Uterus (tissue), 2 donors: ENCODE measurements around the gene HS6ST3.

Experiments used
- CTCF ChIP-seq, 4 experiments: fragments of 200-600 bp in 2 of 4; fragments of 450-650 bp in 2 of 4; sonication (generic) in 2 of 4; IDR thresholded peaks; one replicate each; pipeline ENCODE4 v1.5.1; 2016 to 2019; ENCODE audit warnings: antibody characterized with exemption in 4 of 4, mild to moderate bottlenecking in 2 of 4, moderate library complexity in 1 of 4
- POLR2A ChIP-seq, 2 donors: fragments of 450-650 bp; IDR thresholded peaks; one replicate each; pipeline ENCODE4 v1.6.1; 2016; ENCODE audit warnings: antibody characterized with exemption in 2 of 2, mild to moderate bottlenecking in 1 of 2, moderate library complexity in 1 of 2

GRCh38 chr13:96450326-96451020, 360.6 kb downstream of the HS6ST3 start:
- TF ChIP-seq POLR2A (IDR thresholded peaks at IDR 0.05) (no peak), CTCF (IDR thresholded peaks at IDR 0.05) (no peak)
